B cell (primary cell): ENCODE data around the gene NPHP4. TPM values are rescaled to one million over a fixed set of nuclear protein-coding genes. Genes with fewer than 3 reads are reported as not detected.

Experiments used
- ATAC-seq: fragments of 200-7000 bp; cut with Tn5 transposase; one replicate; pipeline ENCODE4 v1.10.0; 2021; ENCODE audit warnings: low read depth, mild to moderate bottlenecking, moderate number of reproducible peaks, moderate library complexity
- CTCF ChIA-PET: fragments of 350-600 bp; sonication (Branson Sonifier 250); formaldehyde crosslinking; loops from one replicate; lab custom pipeline; 2021; ENCODE audit warnings: antibody characterized with exemption, inconsistent platforms; lab: Charles Lee
- POLR2A ChIA-PET: fragments of 350-600 bp; sonication (Branson Sonifier 250); formaldehyde crosslinking; loops from one replicate; lab custom pipeline; 2021; ENCODE audit warnings: antibody characterized with exemption; lab: Charles Lee
- DNase-seq: peaks from one replicate; pipeline ENCODE4 v3.0.0; 2013
- H2AFZ ChIP-seq: 2 replicates; pipeline ENCODE4 v1.6.1; 2012; ENCODE audit warnings: mild to moderate bottlenecking, low read depth, low read length; ENCODE audit not compliant: insufficient read depth, poor library complexity, severe bottlenecking
- H3K27ac ChIP-seq, 2 donors: 1 replicate in 1 of 2; 2 replicates in 1 of 2; pipeline ENCODE4 v1.5.1; 2012 to 2013; ENCODE audit warnings: low read length in 2 of 2, mild to moderate bottlenecking in 2 of 2, moderate library complexity in 1 of 2
- H3K27me3 ChIP-seq, 4 experiments: fragments of 200-600 bp in 1 of 4; sonication (generic) in 1 of 4; replicated peaks in 1 of 4; 1 replicate in 2 of 4; 2 replicates in 2 of 4; pipeline versions ENCODE4 v1.6.1 to v1.7.0; 2013 to 2016; ENCODE audit warnings: low read length in 3 of 4, mild to moderate bottlenecking in 2 of 4, mixed read lengths in 1 of 4, moderate library complexity in 1 of 4; ENCODE audit not compliant: insufficient read depth in 4 of 4, control insufficient read depth in 3 of 4; ENCODE audit errors: control extremely low read depth in 1 of 4
- H3K36me3 ChIP-seq, 2 experiments: replicated peaks in 1 of 2; 1 replicate in 1 of 2; 2 replicates in 1 of 2; pipeline versions ENCODE4 v1.6.1 to v1.7.1; 2013; ENCODE audit warnings: low read length in 1 of 2; ENCODE audit not compliant: insufficient read depth in 2 of 2, control insufficient read depth in 1 of 2; ENCODE audit errors: control extremely low read depth in 1 of 2, extremely low read depth in 1 of 2
- H3K4me1 ChIP-seq, 2 donors: fragments of 200-600 bp in 1 of 2; sonication (generic) in 1 of 2; 1 replicate in 1 of 2; 2 replicates in 1 of 2; pipeline versions ENCODE4 v1.5.1 to v1.6.1; 2013 to 2017; ENCODE audit warnings: low read length in 2 of 2; ENCODE audit not compliant: control insufficient read depth in 2 of 2, insufficient read depth in 2 of 2
- H3K4me2 ChIP-seq: replicated peaks from 2 replicates; pipeline ENCODE3; 2012; ENCODE audit warnings: mild to moderate bottlenecking, low read depth, low read length; ENCODE audit not compliant: poor library complexity, severe bottlenecking
- H3K4me3 ChIP-seq, 5 experiments: fragments of 200-600 bp in 1 of 5; sonication (generic) in 1 of 5; 1 replicate in 3 of 5; 2 replicates in 2 of 5; pipeline versions ENCODE4 v1.5.1 to v1.7.0; 2011 to 2016; ENCODE audit warnings: low read length in 4 of 5, mild to moderate bottlenecking in 4 of 5, low read depth in 2 of 5, control low read depth in 1 of 5, moderate library complexity in 1 of 5; ENCODE audit not compliant: insufficient read depth in 1 of 5; ENCODE audit errors: control extremely low read depth in 1 of 5, extremely low read depth in 1 of 5
- H3K79me2 ChIP-seq: fragments of 200-600 bp; sonication (generic); one replicate; pipeline ENCODE4 v1.6.0; 2016; ENCODE audit warnings: low read length; ENCODE audit not compliant: control insufficient read depth, insufficient read depth
- H3K9ac ChIP-seq: fragments of 200-600 bp; sonication (generic); 2 replicates; pipeline ENCODE4 v1.6.1; 2017; ENCODE audit warnings: mild to moderate bottlenecking, low read length, moderate library complexity
- H3K9me3 ChIP-seq, 3 donors: one replicate each; pipeline versions ENCODE4 v1.6.1 to v1.7.1; 2013; ENCODE audit warnings: low read length in 2 of 3; ENCODE audit not compliant: control insufficient read depth in 2 of 3, insufficient read depth in 1 of 3; ENCODE audit errors: control extremely low read depth in 1 of 3
- H4K20me1 ChIP-seq: 2 replicates; pipeline ENCODE4 v1.6.0; 2012; ENCODE audit warnings: mild to moderate bottlenecking, low read length; ENCODE audit not compliant: insufficient read depth, control insufficient read depth, poor library complexity, severe bottlenecking
- H3K27ac Mint-ChIP-seq: one replicate; pipeline ENCODE4 v1.8.0; 2021; ENCODE audit warnings: mixed read lengths
- H3K27me3 Mint-ChIP-seq: one replicate; pipeline ENCODE4 v1.8.0; 2021; ENCODE audit warnings: mixed read lengths
- H3K4me1 Mint-ChIP-seq: one replicate; pipeline ENCODE4 v1.8.0; 2021; ENCODE audit warnings: mixed read lengths
- H3K4me3 Mint-ChIP-seq: one replicate; pipeline ENCODE4 v1.8.0; 2021; ENCODE audit warnings: mixed read lengths
- H3K9me3 Mint-ChIP-seq: one replicate; pipeline ENCODE4 v1.8.0; 2022; ENCODE audit warnings: mixed read lengths; ENCODE audit not compliant: insufficient read depth
- EZH2 ChIP-seq: IDR thresholded peaks from 2 replicates; pipeline ENCODE4 v1.6.1; 2012; ENCODE audit warnings: borderline replicate concordance, low read depth, mild to moderate bottlenecking, moderate library complexity, low read length; ENCODE audit not compliant: insufficient read depth, poor library complexity, severe bottlenecking
- WGBS: methylation state at CpG from one replicate; pipeline ENCODE4 v1.1.5; 2013; ENCODE audit warnings: missing lambda C conversion rate; ENCODE audit not compliant: insufficient coverage; 5-methylcytosine and 5-hydroxymethylcytosine counted together
- intact Hi-C: fragments of 100-400 bp; cut with micrococcal nuclease; formaldehyde crosslinking; loops from one replicate; pipeline ENCODE4 v1.10.0; 2022
- polyA plus RNA-seq: library from polyadenylated mRNA; depleted of rRNA; stranded (reverse); fragments of >200 nt; gene quantifications from 2 replicates; pipeline ENCODE4 v1.2.3, GENCODE V29; 2012
- total RNA-seq, 2 donors: library from RNA; stranded (reverse); fragments of 120-200 nt in 1 of 2; gene quantifications; 1 replicate in 1 of 2; 2 replicates in 1 of 2; pipeline versions ENCODE4 v1.2.3 to v1.2.4, GENCODE V29; 2013 to 2022
- TF ChIP-seq, protein P1 (sequence below): fragments of 200-600 bp; IDR thresholded peaks from one replicate; pipeline ENCODE4 v1.8.0; 2022; ENCODE audit warnings: antibody characterized with exemption, mild to moderate bottlenecking

NPHP4 gene
- total and polyA plus RNA-seq, 2 donors (not counting 1 experiment from before 2014, with no cell fraction given), result 6.5 to 14.8 TPM

DNA sequence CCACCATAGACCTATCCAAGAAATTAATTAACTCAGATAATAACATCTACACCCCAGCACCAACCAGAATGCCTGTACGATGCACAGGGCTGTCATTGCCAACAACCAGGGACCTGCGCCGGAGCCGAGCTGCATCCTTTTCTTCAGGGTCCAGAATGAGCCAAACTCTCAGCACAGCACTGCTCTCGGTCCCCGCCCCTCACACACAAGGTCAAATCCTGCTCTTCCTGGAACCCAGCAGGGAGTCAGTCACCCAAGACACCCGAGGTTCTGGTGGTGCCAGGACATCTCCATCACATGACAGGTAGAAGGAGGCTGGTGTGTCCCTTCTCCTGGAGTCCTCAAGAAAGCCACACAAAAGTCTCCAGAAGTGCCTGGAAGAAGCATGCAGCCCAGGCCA is 31.9 kb downstream of the NPHP4 start:
- WGBS, result 93% methylated on average over 7 of the region's 7 CpGs
- ChIA-PET CTCF (no interaction called here), POLR2A (no interaction called here)
- Histone ChIP-seq H4K20me1 (no peaks in the 10 kb centered on the region), H3K9ac (no peak overlapping the region), H3K4me2 (no peak overlapping the region), H3K27ac (no peak overlapping the region), H3K4me1 (peaks cover 3% of the 10 kb centered on the region in 2 donors), H3K27me3 (no peaks in the 10 kb centered on the region), H3K36me3 (no peaks in the 10 kb centered on the region), H3K4me3 (no peak overlapping the region), H2AFZ (no peak overlapping the region), H3K79me2 (no peaks in the 10 kb centered on the region), H3K9me3 (peaks cover 0 to 1% (median 0%) of the 10 kb centered on the region in 3 donors)
- ATAC-seq, result no peak
- no peak for DNase-seq
- Mint-ChIP-seq H3K4me1 (peaks cover 3% of the 10 kb centered on the region), H3K27me3 (no peaks in the 10 kb centered on the region), H3K4me3 (no peak overlapping the region), H3K9me3 (no peaks in the 10 kb centered on the region), H3K27ac (no peak overlapping the region)
- TF ChIP-seq EZH2, result no peak
- TF ChIP-seq, protein P1, sequence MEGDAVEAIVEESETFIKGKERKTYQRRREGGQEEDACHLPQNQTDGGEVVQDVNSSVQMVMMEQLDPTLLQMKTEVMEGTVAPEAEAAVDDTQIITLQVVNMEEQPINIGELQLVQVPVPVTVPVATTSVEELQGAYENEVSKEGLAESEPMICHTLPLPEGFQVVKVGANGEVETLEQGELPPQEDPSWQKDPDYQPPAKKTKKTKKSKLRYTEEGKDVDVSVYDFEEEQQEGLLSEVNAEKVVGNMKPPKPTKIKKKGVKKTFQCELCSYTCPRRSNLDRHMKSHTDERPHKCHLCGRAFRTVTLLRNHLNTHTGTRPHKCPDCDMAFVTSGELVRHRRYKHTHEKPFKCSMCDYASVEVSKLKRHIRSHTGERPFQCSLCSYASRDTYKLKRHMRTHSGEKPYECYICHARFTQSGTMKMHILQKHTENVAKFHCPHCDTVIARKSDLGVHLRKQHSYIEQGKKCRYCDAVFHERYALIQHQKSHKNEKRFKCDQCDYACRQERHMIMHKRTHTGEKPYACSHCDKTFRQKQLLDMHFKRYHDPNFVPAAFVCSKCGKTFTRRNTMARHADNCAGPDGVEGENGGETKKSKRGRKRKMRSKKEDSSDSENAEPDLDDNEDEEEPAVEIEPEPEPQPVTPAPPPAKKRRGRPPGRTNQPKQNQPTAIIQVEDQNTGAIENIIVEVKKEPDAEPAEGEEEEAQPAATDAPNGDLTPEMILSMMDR, result no peak
- intact Hi-C loops, result no loop called here

DNA sequence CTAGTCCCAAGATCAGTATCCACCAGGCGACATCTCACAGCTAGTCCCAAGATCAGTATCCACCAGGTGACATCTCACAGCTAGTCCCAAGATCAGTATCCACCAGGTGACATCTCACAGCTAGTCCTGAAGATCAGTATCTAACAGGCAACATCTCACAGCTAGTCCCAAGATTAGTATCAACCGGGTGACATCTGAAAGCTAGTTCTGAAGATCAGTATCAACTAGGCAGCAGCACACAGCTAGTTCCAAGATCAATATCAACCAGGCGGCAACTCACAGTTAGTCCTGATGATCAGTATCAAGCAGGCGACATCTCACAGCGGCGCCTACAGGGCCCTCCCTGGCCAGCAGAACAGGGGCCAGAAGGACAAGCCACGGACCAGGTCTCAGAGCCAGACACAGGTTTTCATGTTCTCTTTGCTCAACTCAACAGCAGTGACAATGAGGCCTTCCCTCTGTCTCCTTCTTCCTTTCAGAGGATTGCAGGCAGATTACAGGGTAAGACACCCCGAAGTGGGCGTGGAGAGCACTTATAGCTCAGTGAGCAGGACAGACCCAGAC is 32.5 kb downstream of the NPHP4 start:
- peaks cover 8 to 9% of the 10 kb centered on the region in 2 donors for H3K4me1 ChIP-seq
- H3K4me3 ChIP-seq, result no peak overlapping the region
- H3K4me1 Mint-ChIP-seq, result peaks cover 9% of the 10 kb centered on the region
- TF ChIP-seq, protein P1, result no peak
- TF ChIP-seq EZH2, result no peak
- POLR2A ChIA-PET, result no interaction called here
- H3K9me3 ChIP-seq, result peaks cover 0 to 2% (median 0%) of the 10 kb centered on the region in 3 donors
- DNase-seq (no peak), ATAC-seq (no peak)
- no peaks in the 10 kb centered on the region for H3K27me3 Mint-ChIP-seq
- no peaks in the 10 kb centered on the region for H3K36me3 ChIP-seq
- H3K27me3 ChIP-seq, result no peaks in the 10 kb centered on the region
- H3K4me3 Mint-ChIP-seq, result no peak overlapping the region
- peaks cover 2% of the 10 kb centered on the region for H3K9me3 Mint-ChIP-seq
- no peaks in the 10 kb centered on the region for H4K20me1 ChIP-seq
- no peaks in the 10 kb centered on the region for H3K79me2 ChIP-seq
- 98% methylated on average over 9 of the region's 9 CpGs for WGBS
- H3K4me2 ChIP-seq, result no peak overlapping the region
- no peak overlapping the region for H3K27ac Mint-ChIP-seq
- CTCF ChIA-PET, result no interaction called here
- no peak overlapping the region for H3K9ac ChIP-seq
- no peak overlapping the region for H2AFZ ChIP-seq
- no peak overlapping the region for H3K27ac ChIP-seq
- intact Hi-C loops, result no loop called here
